Osteoblast (primary cell): ENCODE data around the gene PTPRN2. TPM values are rescaled to one million over a fixed set of nuclear protein-coding genes. Genes with fewer than 3 reads are reported as not detected.
"Not testable (repeated sequence)": the region's sequence is repeated elsewhere in the genome, so short reads cannot be mapped to it uniquely, and the experiment has no call there.

Experiments
- DNase-seq: peaks from one replicate; pipeline ENCODE4 v3.0.0; 2011; ENCODE audit warnings: low spot score, mixed read lengths; ENCODE audit not compliant: insufficient read length; ENCODE audit errors: missing footprints
- H2AFZ ChIP-seq: 2 replicates; pipeline ENCODE4 v1.6.0; 2011; ENCODE audit warnings: mild to moderate bottlenecking, low read length
- H3K27ac ChIP-seq: 2 replicates; pipeline ENCODE4 v1.5.1; 2011; ENCODE audit warnings: mild to moderate bottlenecking, low read depth, low read length, moderate library complexity
- H3K27me3 ChIP-seq: 2 replicates; pipeline ENCODE4 v1.6.0; 2012; ENCODE audit warnings: mild to moderate bottlenecking, control low read depth, inconsistent platforms, low read length, moderate library complexity; ENCODE audit not compliant: insufficient read depth
- H3K36me3 ChIP-seq: 2 replicates; pipeline ENCODE4 v1.5.1; 2011; ENCODE audit warnings: mild to moderate bottlenecking, low read length, control low read depth, moderate library complexity; ENCODE audit not compliant: insufficient read depth
- H3K4me1 ChIP-seq: 2 replicates; pipeline ENCODE4 v1.5.1; 2011; ENCODE audit warnings: mild to moderate bottlenecking, low read length, control low read depth, moderate library complexity; ENCODE audit not compliant: insufficient read depth
- H3K4me2 ChIP-seq: 2 replicates; pipeline ENCODE4 v1.6.0; 2011; ENCODE audit warnings: mild to moderate bottlenecking, low read length; ENCODE audit not compliant: insufficient read depth
- H3K4me3 ChIP-seq: fragments of 200-600 bp; sonication (generic); 3 replicates; pipeline ENCODE4 v1.5.1; 2012; ENCODE audit warnings: mild to moderate bottlenecking, low read length, inconsistent platforms; ENCODE audit not compliant: insufficient read depth
- H3K79me2 ChIP-seq: 2 replicates; pipeline ENCODE4 v1.6.0; 2012; ENCODE audit warnings: mild to moderate bottlenecking, low read length, control low read depth, inconsistent platforms; ENCODE audit not compliant: insufficient read depth
- H3K9me3 ChIP-seq: 2 replicates; pipeline ENCODE4 v1.5.1; 2011; ENCODE audit warnings: low read depth, low read length, control low read depth
- H4K20me1 ChIP-seq: 2 replicates; pipeline ENCODE4 v1.6.0; 2012; ENCODE audit warnings: mild to moderate bottlenecking, low read length, control low read depth; ENCODE audit not compliant: insufficient read depth
- CTCF ChIP-seq: IDR thresholded peaks from 2 replicates; pipeline ENCODE4 v1.5.1; 2011; ENCODE audit warnings: mild to moderate bottlenecking, low read depth, low read length, moderate library complexity; ENCODE audit errors: extremely low read depth
- total RNA-seq: library from RNA; depleted of rRNA; stranded (reverse); fragments of >200 nt; gene quantifications from 2 replicates; pipeline ENCODE4 v1.2.3, GENCODE V29; 2012

The PTPRN2 gene
- total RNA-seq, 1 donor, result 0.36 TPM

DNA sequence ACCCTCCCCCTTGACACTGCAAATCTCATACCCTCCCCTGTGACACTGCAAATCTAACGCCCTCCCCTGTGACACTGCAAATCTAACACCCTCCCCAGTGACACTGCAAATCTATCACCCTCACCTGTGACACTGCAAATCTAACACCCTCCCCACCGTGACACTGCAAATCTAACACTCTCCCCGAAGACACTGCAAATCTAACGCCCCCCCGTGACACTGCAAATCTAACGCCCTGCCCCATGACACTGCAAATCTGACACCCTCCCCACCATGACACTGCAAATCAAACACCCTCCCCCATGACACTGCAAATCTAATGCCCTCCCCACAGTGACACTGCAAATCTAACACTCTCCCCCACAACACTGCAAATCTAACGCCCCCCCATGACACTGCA lies 647.1 kb downstream of the PTPRN2 start:
- Histone ChIP-seq H3K27ac (no peak overlapping the region), H3K36me3 (no peaks in the 10 kb centered on the region), H4K20me1 (no peaks in the 10 kb centered on the region), H3K27me3 (no peaks in the 10 kb centered on the region), H3K79me2 (no peaks in the 10 kb centered on the region), H3K4me3 (no peak overlapping the region), H3K9me3 (peaks cover 3% of the 10 kb centered on the region), H3K4me1 (no peaks in the 10 kb centered on the region), H2AFZ (no peak overlapping the region), H3K4me2 (no peak overlapping the region)
- DNase-seq, result no peak
- TF ChIP-seq CTCF, result no peak

DNA sequence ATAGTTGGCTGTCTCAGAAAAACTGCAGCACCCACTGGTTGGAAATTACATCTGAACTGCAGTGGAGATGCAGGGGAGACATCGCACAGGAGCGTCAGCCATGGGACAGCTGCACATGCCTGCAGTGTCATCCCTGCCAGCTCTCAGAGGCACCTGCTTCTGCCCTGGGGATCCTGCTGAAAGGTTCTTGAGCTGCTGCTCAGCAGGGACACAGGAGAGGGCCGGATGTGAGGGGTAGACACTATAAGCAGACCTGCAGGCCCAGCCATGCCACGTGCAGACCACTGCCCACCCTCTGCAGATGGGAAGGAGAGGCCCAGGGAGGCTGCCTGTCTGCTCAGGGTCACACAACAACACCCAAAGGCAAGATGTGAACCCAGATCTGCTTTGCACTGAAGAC lies 649.4 kb downstream of the PTPRN2 start:
- no peak for DNase-seq
- H2AFZ ChIP-seq, result no peak overlapping the region
- no peak overlapping the region for H3K27ac ChIP-seq
- H3K4me1 ChIP-seq, result no peaks in the 10 kb centered on the region
- no peak overlapping the region for H3K4me3 ChIP-seq
- H3K36me3 ChIP-seq, result no peaks in the 10 kb centered on the region
- no peaks in the 10 kb centered on the region for H3K27me3 ChIP-seq
- H4K20me1 ChIP-seq, result no peaks in the 10 kb centered on the region
- peaks cover 5% of the 10 kb centered on the region for H3K9me3 ChIP-seq
- no peaks in the 10 kb centered on the region for H3K79me2 ChIP-seq
- no peak overlapping the region for H3K4me2 ChIP-seq
- no peak for TF ChIP-seq CTCF

DNA sequence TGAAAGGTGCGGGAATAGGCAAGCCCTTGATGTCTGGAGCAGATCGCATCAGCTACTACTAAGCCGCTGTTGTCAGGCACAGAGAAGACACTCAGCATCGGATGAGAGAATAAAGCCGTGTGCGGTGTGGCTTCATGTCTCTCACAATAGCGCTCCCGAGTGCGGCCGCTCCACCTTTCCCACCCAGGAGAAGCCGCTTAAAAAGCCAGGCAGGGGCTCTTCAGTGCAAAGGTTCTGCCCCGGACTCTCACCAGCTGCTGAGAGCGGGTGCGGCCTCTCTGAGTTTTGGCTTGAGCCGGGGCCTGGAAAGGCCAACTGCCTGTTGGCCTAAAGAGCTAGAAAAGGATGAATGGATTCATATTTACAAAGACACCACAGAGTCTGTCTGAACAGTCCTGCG lies 650.2 kb downstream of the PTPRN2 start:
- H3K4me3 ChIP-seq, result no peak overlapping the region
- H3K4me2 ChIP-seq, result no peak overlapping the region
- peaks cover 5% of the 10 kb centered on the region for H3K9me3 ChIP-seq
- H2AFZ ChIP-seq, result no peak overlapping the region
- no peaks in the 10 kb centered on the region for H3K36me3 ChIP-seq
- H3K27ac ChIP-seq, result no peak overlapping the region
- H3K27me3 ChIP-seq, result no peaks in the 10 kb centered on the region
- no peaks in the 10 kb centered on the region for H3K4me1 ChIP-seq
- H4K20me1 ChIP-seq, result no peaks in the 10 kb centered on the region
- no peaks in the 10 kb centered on the region for H3K79me2 ChIP-seq
- no peak for TF ChIP-seq CTCF
- DNase-seq, result no peak

GRCh38 chr7:157936976-157937375 lies 650.6 kb downstream of the PTPRN2 start:
- Histone ChIP-seq H3K9me3 (peaks cover 6% of the 10 kb centered on the region), H3K27ac (no peak overlapping the region), H3K27me3 (no peaks in the 10 kb centered on the region), H4K20me1 (no peaks in the 10 kb centered on the region), H3K79me2 (no peaks in the 10 kb centered on the region), H2AFZ (no peak overlapping the region), H3K4me2 (no peak overlapping the region), H3K4me1 (no peaks in the 10 kb centered on the region), H3K36me3 (no peaks in the 10 kb centered on the region), H3K4me3 (no peak overlapping the region)
- DNase-seq, result no peak
- no peak for TF ChIP-seq CTCF

DNA sequence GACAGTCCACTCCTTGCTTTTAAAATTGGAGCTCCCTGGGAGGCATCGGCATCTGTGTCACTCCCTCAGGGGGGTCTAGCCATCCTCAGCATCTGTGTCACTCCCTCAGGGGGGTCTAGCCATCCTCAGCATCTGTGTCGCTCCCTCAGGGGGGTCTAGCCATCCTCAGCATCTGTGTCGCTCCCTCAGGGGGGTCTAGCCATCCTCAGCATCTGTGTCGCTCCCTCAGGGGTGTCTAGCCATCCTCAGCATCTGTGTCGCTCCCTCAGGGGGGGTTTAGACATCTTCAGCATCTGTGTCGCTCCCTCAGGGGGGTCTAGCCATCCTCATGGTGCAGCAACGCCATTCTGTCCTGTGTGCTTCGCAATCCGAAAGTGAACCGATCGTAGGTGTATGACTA lies 651.9 kb downstream of the PTPRN2 start:
- not testable (repeated sequence) for H3K27ac ChIP-seq, H2AFZ ChIP-seq, H3K9me3 ChIP-seq, H3K4me2 ChIP-seq, H3K4me3 ChIP-seq, H4K20me1 ChIP-seq, H3K4me1 ChIP-seq, H3K79me2 ChIP-seq, H3K36me3 ChIP-seq, DNase-seq, H3K27me3 ChIP-seq

- not testable (repeated sequence) for H3K9me3 ChIP-seq, H4K20me1 ChIP-seq, H3K4me1 ChIP-seq, H3K27ac ChIP-seq, H3K4me3 ChIP-seq, H2AFZ ChIP-seq, DNase-seq, H3K79me2 ChIP-seq, H3K27me3 ChIP-seq, H3K4me2 ChIP-seq, H3K36me3 ChIP-seq
These were observed 654.1 kb downstream of the PTPRN2 start for GRCh38 chr7:157933219-157934155.
